Retinal pigment epithelial cell (primary cell): ENCODE results near the gene RBM18.

ENCODE experiments used
- DNase-seq: peaks from one replicate; pipeline ENCODE4 v3.0.0-alpha.2; 2010; ENCODE audit warnings: low read depth
- H3K4me3 ChIP-seq: 2 replicates; pipeline ENCODE4 v1.5.1; 2011; ENCODE audit warnings: mild to moderate bottlenecking, low read length, control low read depth, moderate library complexity
- TF ChIP-seq, protein P1 (sequence below): conservative IDR thresholded peaks from 2 replicates; pipeline ENCODE4 v1.5.1; 2011; ENCODE audit warnings: low read depth, low read length, control low read depth, inconsistent platforms

Gene RBM18

GRCh38 chr9:122223435-122223834 is 41.2 kb downstream of the RBM18 start:
- no peak overlapping the region for H3K4me3 ChIP-seq
- TF ChIP-seq, protein P1, sequence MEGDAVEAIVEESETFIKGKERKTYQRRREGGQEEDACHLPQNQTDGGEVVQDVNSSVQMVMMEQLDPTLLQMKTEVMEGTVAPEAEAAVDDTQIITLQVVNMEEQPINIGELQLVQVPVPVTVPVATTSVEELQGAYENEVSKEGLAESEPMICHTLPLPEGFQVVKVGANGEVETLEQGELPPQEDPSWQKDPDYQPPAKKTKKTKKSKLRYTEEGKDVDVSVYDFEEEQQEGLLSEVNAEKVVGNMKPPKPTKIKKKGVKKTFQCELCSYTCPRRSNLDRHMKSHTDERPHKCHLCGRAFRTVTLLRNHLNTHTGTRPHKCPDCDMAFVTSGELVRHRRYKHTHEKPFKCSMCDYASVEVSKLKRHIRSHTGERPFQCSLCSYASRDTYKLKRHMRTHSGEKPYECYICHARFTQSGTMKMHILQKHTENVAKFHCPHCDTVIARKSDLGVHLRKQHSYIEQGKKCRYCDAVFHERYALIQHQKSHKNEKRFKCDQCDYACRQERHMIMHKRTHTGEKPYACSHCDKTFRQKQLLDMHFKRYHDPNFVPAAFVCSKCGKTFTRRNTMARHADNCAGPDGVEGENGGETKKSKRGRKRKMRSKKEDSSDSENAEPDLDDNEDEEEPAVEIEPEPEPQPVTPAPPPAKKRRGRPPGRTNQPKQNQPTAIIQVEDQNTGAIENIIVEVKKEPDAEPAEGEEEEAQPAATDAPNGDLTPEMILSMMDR, result no peak
- DNase-seq, result no peak

GRCh38 chr9:122222791-122223190 is 41.8 kb downstream of the RBM18 start:
- H3K4me3 ChIP-seq, result no peak overlapping the region
- TF ChIP-seq, protein P1, result no peak
- no peak for DNase-seq

- H3K4me3 ChIP-seq, result no peak overlapping the region
These were observed 43.3 kb downstream of the RBM18 start for GRCh38 chr9:122221183-122221811.

GRCh38 chr9:122220673-122221182 is 43.9 kb downstream of the RBM18 start:
- TF ChIP-seq, protein P1, result no peak
- no peak overlapping the region for H3K4me3 ChIP-seq
- DNase-seq, result no peak

More at GRCh38 chr9:122221183-122221811, 43.3 kb downstream of the RBM18 start:
- DNase-seq, result no peak
- TF ChIP-seq, protein P1, result no peak

- no peak overlapping the region for H3K4me3 ChIP-seq
- DNase-seq, result no peak
- TF ChIP-seq, protein P1, result no peak
These were observed 44.6 kb downstream of the RBM18 start for GRCh38 chr9:122219856-122220672.

DNA sequence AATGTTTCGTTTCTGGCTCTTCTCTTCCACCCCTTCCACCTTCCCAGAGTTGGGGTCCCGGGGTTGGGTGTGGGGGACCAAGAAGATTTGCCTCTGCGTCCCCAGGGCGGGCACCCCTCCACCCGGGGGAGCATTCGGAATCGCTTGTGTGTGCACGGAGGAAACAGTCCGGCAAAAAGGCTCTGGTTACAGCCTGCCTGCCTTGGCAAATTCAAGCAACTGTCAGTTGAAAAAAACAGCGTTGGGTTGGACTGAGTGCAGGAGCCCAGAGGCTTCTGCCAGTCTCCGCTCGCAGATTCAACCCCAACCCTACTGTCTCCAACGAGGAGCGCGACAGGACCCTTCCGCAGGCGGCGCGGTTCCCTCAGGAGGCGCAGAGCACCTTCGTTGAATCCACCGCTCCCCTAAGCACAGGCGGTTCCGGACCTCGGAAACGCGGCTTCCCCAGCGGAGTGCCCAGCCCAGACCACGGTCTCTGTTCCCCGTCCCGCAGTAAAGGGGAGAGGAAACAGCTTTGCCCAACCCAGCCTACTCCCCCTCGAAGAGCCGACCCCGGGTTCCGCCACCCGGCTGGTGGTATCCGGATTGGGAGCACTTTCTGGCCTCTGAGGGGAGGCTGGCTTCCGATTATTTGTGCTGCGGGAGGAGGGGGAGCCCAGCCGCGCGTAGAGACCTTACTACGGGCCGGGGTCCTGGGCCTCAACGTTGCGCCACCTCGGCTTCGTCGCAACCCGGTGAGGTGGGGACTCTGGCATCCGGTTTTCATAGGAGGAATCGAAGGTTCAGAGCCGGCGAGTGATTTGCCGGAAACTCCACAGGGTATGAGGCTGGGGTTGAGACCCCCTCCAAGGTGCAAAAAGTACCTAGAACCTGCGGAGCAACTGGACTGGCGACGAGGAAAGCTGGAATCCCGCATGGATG is 45.4 kb downstream of the RBM18 start:
- TF ChIP-seq, protein P1, result no peak
- no peak for DNase-seq
- H3K4me3 ChIP-seq, result no peak overlapping the region
